HEK293 (cell line): ENCODE results near the gene DDIAS.

Experiments used
- ZBTB21 ChIP-seq: fragments of 450-650 bp; formaldehyde crosslinking; IDR thresholded peaks from 2 replicates; pipeline ENCODE4 v1.5.1; 2017; ENCODE audit warnings: missing biosample characterization, missing genetic modification characterization
- ZNF23 ChIP-seq: fragments of 450-650 bp; formaldehyde crosslinking; IDR thresholded peaks from 2 replicates; pipeline ENCODE4 v1.5.1; 2016; ENCODE audit warnings: missing biosample characterization, missing genetic modification characterization, borderline replicate concordance
- ZNF24 ChIP-seq: fragments of 450-650 bp; formaldehyde crosslinking; IDR thresholded peaks from 2 replicates; pipeline ENCODE4 v1.5.1; 2016; ENCODE audit warnings: missing biosample characterization, missing genetic modification characterization
- ZNF274 ChIP-seq, 2 experiments: fragments of 200-500 bp in 1 of 2; fragments of 450-650 bp in 1 of 2; sonication (Bioruptor generic) in 1 of 2; formaldehyde crosslinking in 1 of 2; IDR thresholded peaks; 2 replicates each; pipeline versions ENCODE4 v1.5.1 to v1.6.1; 2014 to 2016; ENCODE audit warnings: borderline replicate concordance in 1 of 2, inconsistent platforms in 1 of 2, low read length in 1 of 2, missing biosample characterization in 1 of 2, missing genetic modification characterization in 1 of 2
- ZNF311 ChIP-seq: fragments of 450-650 bp; formaldehyde crosslinking; IDR thresholded peaks from 2 replicates; pipeline ENCODE4 v1.5.1; 2017; ENCODE audit warnings: missing biosample characterization, missing genetic modification characterization, borderline replicate concordance
- TF ChIP-seq, protein P1 (sequence below): fragments of 450-650 bp; formaldehyde crosslinking; IDR thresholded peaks from 2 replicates; pipeline ENCODE4 v1.5.1; 2016; ENCODE audit warnings: missing biosample characterization, missing genetic modification characterization
- TF ChIP-seq, protein P2 (sequence below): fragments of 450-650 bp; formaldehyde crosslinking; IDR thresholded peaks from 2 replicates; pipeline ENCODE4 v1.5.1; 2016; ENCODE audit warnings: missing biosample characterization, missing genetic modification characterization

DNA sequence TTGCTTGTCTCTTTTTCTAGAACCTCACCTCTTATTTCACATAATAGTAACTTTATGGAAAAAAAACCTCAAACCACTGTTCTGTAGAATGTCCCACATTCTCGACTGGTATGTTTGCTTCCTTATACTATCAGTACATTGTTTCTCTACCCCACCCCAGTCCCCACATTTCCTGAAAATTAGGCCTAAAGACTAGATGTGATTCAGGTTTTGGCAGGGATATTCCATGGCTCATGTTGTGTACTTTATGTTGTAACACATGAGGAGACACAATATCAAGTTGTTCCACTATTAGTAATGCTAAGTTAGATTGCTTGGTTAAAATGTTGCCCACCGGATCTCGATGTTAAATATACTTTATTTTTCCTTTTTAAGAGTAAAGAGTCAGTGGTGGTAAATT lies 34.7 kb downstream of the DDIAS start:
- TF ChIP-seq ZNF311 (tag by site-specific recombination) (no peak), ZNF24 (no peak), ZBTB21 (tag by site-specific recombination) (no peak), ZNF274 (IDR thresholded peaks at IDR 0.05; ENCODE audit: low read length) (no peak), ZNF274 (tag by site-specific recombination; IDR thresholded peaks at IDR 0.05; ENCODE audit: borderline replicate concordance) (no peak), ZNF23 (tag by site-specific recombination) (no peak)
- TF ChIP-seq, protein P1, sequence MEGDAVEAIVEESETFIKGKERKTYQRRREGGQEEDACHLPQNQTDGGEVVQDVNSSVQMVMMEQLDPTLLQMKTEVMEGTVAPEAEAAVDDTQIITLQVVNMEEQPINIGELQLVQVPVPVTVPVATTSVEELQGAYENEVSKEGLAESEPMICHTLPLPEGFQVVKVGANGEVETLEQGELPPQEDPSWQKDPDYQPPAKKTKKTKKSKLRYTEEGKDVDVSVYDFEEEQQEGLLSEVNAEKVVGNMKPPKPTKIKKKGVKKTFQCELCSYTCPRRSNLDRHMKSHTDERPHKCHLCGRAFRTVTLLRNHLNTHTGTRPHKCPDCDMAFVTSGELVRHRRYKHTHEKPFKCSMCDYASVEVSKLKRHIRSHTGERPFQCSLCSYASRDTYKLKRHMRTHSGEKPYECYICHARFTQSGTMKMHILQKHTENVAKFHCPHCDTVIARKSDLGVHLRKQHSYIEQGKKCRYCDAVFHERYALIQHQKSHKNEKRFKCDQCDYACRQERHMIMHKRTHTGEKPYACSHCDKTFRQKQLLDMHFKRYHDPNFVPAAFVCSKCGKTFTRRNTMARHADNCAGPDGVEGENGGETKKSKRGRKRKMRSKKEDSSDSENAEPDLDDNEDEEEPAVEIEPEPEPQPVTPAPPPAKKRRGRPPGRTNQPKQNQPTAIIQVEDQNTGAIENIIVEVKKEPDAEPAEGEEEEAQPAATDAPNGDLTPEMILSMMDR (tag by site-specific recombination) = no peak
- TF ChIP-seq, protein P2, sequence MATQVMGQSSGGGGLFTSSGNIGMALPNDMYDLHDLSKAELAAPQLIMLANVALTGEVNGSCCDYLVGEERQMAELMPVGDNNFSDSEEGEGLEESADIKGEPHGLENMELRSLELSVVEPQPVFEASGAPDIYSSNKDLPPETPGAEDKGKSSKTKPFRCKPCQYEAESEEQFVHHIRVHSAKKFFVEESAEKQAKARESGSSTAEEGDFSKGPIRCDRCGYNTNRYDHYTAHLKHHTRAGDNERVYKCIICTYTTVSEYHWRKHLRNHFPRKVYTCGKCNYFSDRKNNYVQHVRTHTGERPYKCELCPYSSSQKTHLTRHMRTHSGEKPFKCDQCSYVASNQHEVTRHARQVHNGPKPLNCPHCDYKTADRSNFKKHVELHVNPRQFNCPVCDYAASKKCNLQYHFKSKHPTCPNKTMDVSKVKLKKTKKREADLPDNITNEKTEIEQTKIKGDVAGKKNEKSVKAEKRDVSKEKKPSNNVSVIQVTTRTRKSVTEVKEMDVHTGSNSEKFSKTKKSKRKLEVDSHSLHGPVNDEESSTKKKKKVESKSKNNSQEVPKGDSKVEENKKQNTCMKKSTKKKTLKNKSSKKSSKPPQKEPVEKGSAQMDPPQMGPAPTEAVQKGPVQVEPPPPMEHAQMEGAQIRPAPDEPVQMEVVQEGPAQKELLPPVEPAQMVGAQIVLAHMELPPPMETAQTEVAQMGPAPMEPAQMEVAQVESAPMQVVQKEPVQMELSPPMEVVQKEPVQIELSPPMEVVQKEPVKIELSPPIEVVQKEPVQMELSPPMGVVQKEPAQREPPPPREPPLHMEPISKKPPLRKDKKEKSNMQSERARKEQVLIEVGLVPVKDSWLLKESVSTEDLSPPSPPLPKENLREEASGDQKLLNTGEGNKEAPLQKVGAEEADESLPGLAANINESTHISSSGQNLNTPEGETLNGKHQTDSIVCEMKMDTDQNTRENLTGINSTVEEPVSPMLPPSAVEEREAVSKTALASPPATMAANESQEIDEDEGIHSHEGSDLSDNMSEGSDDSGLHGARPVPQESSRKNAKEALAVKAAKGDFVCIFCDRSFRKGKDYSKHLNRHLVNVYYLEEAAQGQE (tag by site-specific recombination) = no peak
